ENCODE results near the gene SOS2.

DNA sequence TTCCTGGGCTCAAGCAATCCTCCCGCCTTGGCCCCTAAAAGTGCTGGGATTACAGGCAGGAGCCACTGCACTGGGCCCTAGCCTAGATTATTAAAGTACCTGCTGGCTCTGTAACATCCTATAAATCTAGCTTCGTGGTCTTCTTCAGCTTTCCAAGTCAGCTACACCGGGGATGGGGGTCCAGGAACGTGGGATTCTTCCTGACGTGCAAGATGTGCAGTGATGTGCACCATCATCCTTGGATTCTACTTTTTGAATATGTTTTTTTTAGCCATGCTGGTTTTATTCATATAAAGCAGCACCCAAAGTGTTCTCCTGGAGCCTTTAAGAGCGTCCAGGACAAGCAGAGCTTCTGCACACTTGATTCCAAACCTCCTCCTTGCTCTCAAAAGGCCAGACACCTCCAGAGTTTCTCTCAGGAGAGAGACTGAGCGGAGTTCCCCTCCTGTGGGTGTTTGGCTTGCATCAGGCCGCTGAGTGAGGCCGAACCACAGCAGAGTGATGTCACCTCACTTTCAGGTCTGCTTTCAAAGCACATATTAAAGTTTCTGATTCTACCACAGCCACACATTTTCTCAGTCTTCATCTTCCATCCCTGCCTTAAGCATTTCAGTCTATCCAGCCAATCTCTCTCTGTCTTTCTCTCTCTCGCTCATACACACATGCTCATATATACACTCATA lies 148.5 kb downstream of the SOS2 start:
- TF ChIP-seq, protein P1, sequence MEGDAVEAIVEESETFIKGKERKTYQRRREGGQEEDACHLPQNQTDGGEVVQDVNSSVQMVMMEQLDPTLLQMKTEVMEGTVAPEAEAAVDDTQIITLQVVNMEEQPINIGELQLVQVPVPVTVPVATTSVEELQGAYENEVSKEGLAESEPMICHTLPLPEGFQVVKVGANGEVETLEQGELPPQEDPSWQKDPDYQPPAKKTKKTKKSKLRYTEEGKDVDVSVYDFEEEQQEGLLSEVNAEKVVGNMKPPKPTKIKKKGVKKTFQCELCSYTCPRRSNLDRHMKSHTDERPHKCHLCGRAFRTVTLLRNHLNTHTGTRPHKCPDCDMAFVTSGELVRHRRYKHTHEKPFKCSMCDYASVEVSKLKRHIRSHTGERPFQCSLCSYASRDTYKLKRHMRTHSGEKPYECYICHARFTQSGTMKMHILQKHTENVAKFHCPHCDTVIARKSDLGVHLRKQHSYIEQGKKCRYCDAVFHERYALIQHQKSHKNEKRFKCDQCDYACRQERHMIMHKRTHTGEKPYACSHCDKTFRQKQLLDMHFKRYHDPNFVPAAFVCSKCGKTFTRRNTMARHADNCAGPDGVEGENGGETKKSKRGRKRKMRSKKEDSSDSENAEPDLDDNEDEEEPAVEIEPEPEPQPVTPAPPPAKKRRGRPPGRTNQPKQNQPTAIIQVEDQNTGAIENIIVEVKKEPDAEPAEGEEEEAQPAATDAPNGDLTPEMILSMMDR (IDR thresholded peaks at IDR 0.05), result no peak
- no peak for TF ChIP-seq POLR2A (IDR thresholded peaks at IDR 0.05)

Measured in heart left ventricle (tissue), 13 donors.